Measurements from ENCODE around the gene PABPC1L2A.
"Not testable (repeated sequence)": the region's sequence is repeated elsewhere in the genome, so short reads cannot be mapped to it uniquely, and the experiment has no call there.

GRCh38 chrX:73079884-73080283 lies 572 bp upstream of the PABPC1L2A start:
- not testable (repeated sequence) for TF ChIP-seq CTCF, POLR2A (IDR thresholded peaks at IDR 0.05)
